COLO668 (cell line): ENCODE measurements around the gene PIAS1.
"Not testable (repeated sequence)": the region's sequence is repeated elsewhere in the genome, so short reads cannot be mapped to it uniquely, and the experiment has no call there.

ENCODE experiments used
- DNase-seq: peaks from one replicate; lab custom pipeline; 2025; ENCODE audit not compliant: unreplicated experiment; lab: John Stamatoyannopoulos, UW

PIAS1 gene

GRCh38 chr15:68034081-68034480 is 20.0 kb upstream of the PIAS1 start:
- no peak for DNase-seq

GRCh38 chr15:68034719-68035293 is 19.3 kb upstream of the PIAS1 start:
- DNase-seq = no peak

- DNase-seq = no peak
These were observed 15.9 kb upstream of the PIAS1 start for GRCh38 chr15:68038246-68038645.

- no peak for DNase-seq
These were observed 14.0 kb upstream of the PIAS1 start for GRCh38 chr15:68040144-68040543.

GRCh38 chr15:68042156-68042854 is 11.8 kb upstream of the PIAS1 start:
- DNase-seq = peak; percentile 26

GRCh38 chr15:68042855-68043222 is 11.3 kb upstream of the PIAS1 start:
- DNase-seq = no peak

GRCh38 chr15:68045289-68046265 is 8.5 kb upstream of the PIAS1 start:
- no peak for DNase-seq

GRCh38 chr15:68047826-68048225 is 6.3 kb upstream of the PIAS1 start:
- DNase-seq = no peak

- no peak for DNase-seq
These were observed 3.0 kb upstream of the PIAS1 start for GRCh38 chr15:68051109-68051508.

- no peak for DNase-seq
These were observed 2.2 kb upstream of the PIAS1 start for GRCh38 chr15:68051907-68052306.

GRCh38 chr15:68052431-68052830 is 1.7 kb upstream of the PIAS1 start:
- DNase-seq = no peak

- no peak for DNase-seq
These were observed 1.1 kb upstream of the PIAS1 start for GRCh38 chr15:68053001-68053400.

- peak; percentile 67 for DNase-seq
These were observed 611 bp downstream of the PIAS1 start for GRCh38 chr15:68054628-68055223.

GRCh38 chr15:68055224-68055705 is 1.1 kb downstream of the PIAS1 start:
- DNase-seq = peak; percentile 30

- no peak for DNase-seq
These were observed 2.2 kb downstream of the PIAS1 start for GRCh38 chr15:68056097-68056865.

GRCh38 chr15:68057034-68057433 is 2.9 kb downstream of the PIAS1 start:
- no peak for DNase-seq

- no peak for DNase-seq
These were observed 3.6 kb downstream of the PIAS1 start for GRCh38 chr15:68057758-68058157.

- not testable (repeated sequence) for DNase-seq
These were observed 4.9 kb downstream of the PIAS1 start for GRCh38 chr15:68058970-68059369.

- no peak for DNase-seq
These were observed 5.5 kb downstream of the PIAS1 start for GRCh38 chr15:68059630-68060029.

GRCh38 chr15:68061171-68061570 is 7.1 kb downstream of the PIAS1 start:
- DNase-seq = no peak

GRCh38 chr15:68061602-68062001 is 7.5 kb downstream of the PIAS1 start:
- DNase-seq = no peak
